Ovary (tissue), 9 donors: Measurements from ENCODE around the gene GNAS-AS1. TPM values are rescaled to one million over a fixed set of nuclear protein-coding genes. Genes with fewer than 3 reads are reported as not detected.

Experiments
- DNase-seq, 5 donors: peaks; one replicate each; pipeline ENCODE4 v3.0.0-alpha.2; 2019 to 2020
- H3K27ac ChIP-seq, 2 donors: fragments of 200-600 bp; one replicate each; pipeline versions ENCODE4 v1.5.1 to v1.8.0; 2019 to 2022
- H3K27me3 ChIP-seq: fragments of 200-600 bp; one replicate; pipeline ENCODE4 v1.8.0; 2022
- H3K36me3 ChIP-seq: fragments of 200-600 bp; sonication (generic); one replicate; pipeline ENCODE4 v1.5.1; 2019
- H3K4me1 ChIP-seq: one replicate; pipeline ENCODE4 v1.8.1; 2013; ENCODE audit warnings: mild to moderate bottlenecking, moderate library complexity; ENCODE audit not compliant: insufficient read depth
- H3K4me3 ChIP-seq: fragments of 200-600 bp; sonication (generic); one replicate; pipeline ENCODE4 v1.5.1; 2017
- H3K9me3 ChIP-seq, 2 donors: fragments of 200-600 bp in 1 of 2; sonication (generic) in 1 of 2; one replicate each; pipeline versions ENCODE4 v1.5.1 to v1.8.1; 2013 to 2019; ENCODE audit warnings: mild to moderate bottlenecking in 1 of 2, moderate library complexity in 1 of 2
- EP300 ChIP-seq: sonication (generic); formaldehyde crosslinking; IDR thresholded peaks from one replicate; pipeline ENCODE4 v1.6.1; 2017; ENCODE audit warnings: antibody characterized with exemption
- POLR2A ChIP-seq: fragments of 450-650 bp; IDR thresholded peaks from one replicate; pipeline ENCODE4 v1.6.1; 2017; ENCODE audit warnings: antibody characterized with exemption, mild to moderate bottlenecking, moderate library complexity
- WGBS, 3 donors: extraction: QIAGEN DNeasy Blood & Tissue Kit in 1 of 3; methylation state at CpG; one replicate each; pipeline versions ENCODE4 v1.1.5 to v1.1.7; 2013 to 2017; 5-methylcytosine and 5-hydroxymethylcytosine counted together
- intact Hi-C, 4 donors: fragments of 100-400 bp; cut with DNase I; formaldehyde crosslinking; loops; one replicate each; pipeline versions ENCODE4 v1.11.0 to v1.15.1; 2022 to 2023
- polyA plus RNA-seq, 2 donors: library from polyadenylated mRNA; stranded (reverse); fragments of 200-250 nt in 1 of 2; fragments of 350-450 nt in 1 of 2; fragmentation: Illumina TruSeq in 1 of 2; extraction: RNeasy Lipid Tissue Mini Kit (QIAGEN cat#74804) in 1 of 2; gene quantifications; one replicate each; pipeline ENCODE4 v1.2.3, GENCODE V29; 2013 to 2014
- total RNA-seq, 7 donors: library from RNA; depleted of rRNA in 2 of 7; stranded (reverse); fragments of >200 nt in 2 of 7; fragmentation: NEBNext Ultra II Directional in 3 of 7; extraction: Animal tissue kit (Norgen Biotek cat#: 25700) in 3 of 7; gene quantifications; one replicate each; pipeline versions ENCODE4 v1.1.0 to v1.2.4, GENCODE V29; 2016 to 2023
- TF ChIP-seq, protein P1 (sequence below), 3 donors: fragments of 450-650 bp in 2 of 3; fragments of 200-600 bp in 1 of 3; IDR thresholded peaks; one replicate each; pipeline versions ENCODE4 v1.5.1 to v1.8.0; 2016 to 2022; ENCODE audit warnings: antibody characterized with exemption in 3 of 3, mild to moderate bottlenecking in 1 of 3
- donor health status: DM: no; HTN: no; CAD: no; lungs with moderate emphysema.
- donor health status: DM: no; HTN: no; CAD: no.
- donor health status: Bipolar disorder and iron deficiency.
- donor health status: DM: yes; HTN: yes; CAD: no.
- donor health status: DM: no; HTN: no; CAD: no.
- donor health status: DM: yes; HTN: yes; CAD: no.

Gene GNAS-AS1
- total and polyA plus RNA-seq, 9 donors: 0.10 to 0.37 (median 0.18) TPM; not detected in 2

- no peaks in the 10 kb centered on the region for H3K4me1 ChIP-seq
- H3K36me3 ChIP-seq: no peaks in the 10 kb centered on the region
- H3K9me3 ChIP-seq: no peaks in the 10 kb centered on the region
- H3K4me3 ChIP-seq: no peak overlapping the region
- TF ChIP-seq POLR2A (no peak), EP300 (no peak)
- TF ChIP-seq, protein P1, sequence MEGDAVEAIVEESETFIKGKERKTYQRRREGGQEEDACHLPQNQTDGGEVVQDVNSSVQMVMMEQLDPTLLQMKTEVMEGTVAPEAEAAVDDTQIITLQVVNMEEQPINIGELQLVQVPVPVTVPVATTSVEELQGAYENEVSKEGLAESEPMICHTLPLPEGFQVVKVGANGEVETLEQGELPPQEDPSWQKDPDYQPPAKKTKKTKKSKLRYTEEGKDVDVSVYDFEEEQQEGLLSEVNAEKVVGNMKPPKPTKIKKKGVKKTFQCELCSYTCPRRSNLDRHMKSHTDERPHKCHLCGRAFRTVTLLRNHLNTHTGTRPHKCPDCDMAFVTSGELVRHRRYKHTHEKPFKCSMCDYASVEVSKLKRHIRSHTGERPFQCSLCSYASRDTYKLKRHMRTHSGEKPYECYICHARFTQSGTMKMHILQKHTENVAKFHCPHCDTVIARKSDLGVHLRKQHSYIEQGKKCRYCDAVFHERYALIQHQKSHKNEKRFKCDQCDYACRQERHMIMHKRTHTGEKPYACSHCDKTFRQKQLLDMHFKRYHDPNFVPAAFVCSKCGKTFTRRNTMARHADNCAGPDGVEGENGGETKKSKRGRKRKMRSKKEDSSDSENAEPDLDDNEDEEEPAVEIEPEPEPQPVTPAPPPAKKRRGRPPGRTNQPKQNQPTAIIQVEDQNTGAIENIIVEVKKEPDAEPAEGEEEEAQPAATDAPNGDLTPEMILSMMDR (IDR thresholded peaks at IDR 0.05): no peak
- H3K27me3 ChIP-seq: no peaks in the 10 kb centered on the region
- intact Hi-C loops: no loop called here
- no peak for DNase-seq
- H3K27ac ChIP-seq: no peak overlapping the region
- 75 to 87% (median 78%) methylated on average over 2 of the region's 2 CpGs for WGBS, 3 donors
Measured at GRCh38 chr20:58828136-58828535, 22.6 kb downstream of the GNAS-AS1 start.

- intact Hi-C loops: no loop called here
- Histone ChIP-seq H3K4me3 (no peak overlapping the region), H3K4me1 (no peaks in the 10 kb centered on the region), H3K27ac (no peak overlapping the region), H3K36me3 (no peaks in the 10 kb centered on the region), H3K27me3 (no peaks in the 10 kb centered on the region), H3K9me3 (no peaks in the 10 kb centered on the region)
- TF ChIP-seq, protein P1 (IDR thresholded peaks at IDR 0.05): no peak
- TF ChIP-seq POLR2A (no peak), EP300 (no peak)
- WGBS, 3 donors: 75 to 83% (median 78%) methylated on average over 5 of the region's 5 CpGs
- no peak for DNase-seq
Measured at GRCh38 chr20:58826271-58826670, 24.4 kb downstream of the GNAS-AS1 start.

DNA sequence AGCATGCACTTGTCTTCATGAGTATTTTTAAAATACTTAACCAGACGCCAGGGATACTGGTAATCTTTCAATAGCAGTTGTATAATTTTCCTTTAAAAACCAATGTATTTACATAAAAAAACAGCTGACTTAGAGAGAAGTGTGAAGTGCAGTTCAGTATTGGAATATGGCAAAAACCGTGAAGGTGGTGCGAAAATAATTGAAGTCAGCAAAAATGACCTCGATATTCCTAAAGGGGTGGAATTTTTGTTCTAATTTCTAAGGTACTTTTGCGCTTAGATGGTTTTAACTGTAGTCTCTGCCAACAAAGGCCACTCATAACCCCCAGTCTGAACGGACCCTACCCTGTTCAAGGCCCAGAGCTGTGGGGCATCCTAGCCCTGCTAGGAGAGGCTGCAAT lies 25.3 kb downstream of the GNAS-AS1 start:
- TF ChIP-seq, protein P1 (IDR thresholded peaks at IDR 0.05): no peak
- TF ChIP-seq POLR2A (no peak), EP300 (no peak)
- intact Hi-C loops: no loop called here
- H3K27ac ChIP-seq: no peak overlapping the region
- WGBS, 3 donors: 86 to 88% (median 88%) methylated on average over 6 of the region's 6 CpGs
- H3K27me3 ChIP-seq: no peaks in the 10 kb centered on the region
- H3K9me3 ChIP-seq: no peaks in the 10 kb centered on the region
- no peaks in the 10 kb centered on the region for H3K36me3 ChIP-seq
- H3K4me1 ChIP-seq: no peaks in the 10 kb centered on the region
- H3K4me3 ChIP-seq: no peak overlapping the region
- no peak for DNase-seq

DNA sequence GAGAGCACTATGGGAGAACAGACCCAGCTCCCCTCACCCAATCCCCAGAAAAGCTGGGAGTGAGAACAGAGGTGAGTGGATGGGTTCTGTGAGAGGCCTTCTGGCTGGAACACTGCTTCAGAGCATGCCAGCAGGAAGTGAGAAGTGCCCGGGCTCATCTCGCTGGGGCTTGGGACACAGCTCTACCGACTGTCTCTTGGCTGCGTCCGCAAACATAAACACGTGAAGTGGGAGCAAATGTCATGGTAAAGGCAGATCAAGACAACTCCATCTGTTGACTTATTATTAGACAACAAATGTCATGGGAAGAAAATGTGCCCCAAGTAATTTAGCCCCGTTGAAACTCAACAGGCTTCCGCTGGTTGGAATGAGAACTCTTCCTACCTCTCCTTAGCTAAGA lies 25.9 kb downstream of the GNAS-AS1 start:
- TF ChIP-seq, protein P1 (IDR thresholded peaks at IDR 0.05): no peak
- TF ChIP-seq EP300: no peak
- TF ChIP-seq POLR2A: no peak
- intact Hi-C loops: no loop called here

More for the DNA sequence above, 25.9 kb downstream of the GNAS-AS1 start:
- no peaks in the 10 kb centered on the region for H3K36me3 ChIP-seq
- no peak for DNase-seq
- no peak overlapping the region for H3K27ac ChIP-seq
- H3K4me3 ChIP-seq: no peak overlapping the region
- no peaks in the 10 kb centered on the region for H3K4me1 ChIP-seq
- H3K27me3 ChIP-seq: no peaks in the 10 kb centered on the region
- WGBS, 3 donors: 76 to 86% (median 79%) methylated on average over 8 of the region's 8 CpGs
- H3K9me3 ChIP-seq: no peaks in the 10 kb centered on the region
